Lower leg skin (tissue), 3 donors: ENCODE results near the gene LRP1.

Experiments
- CTCF ChIP-seq, 3 donors: fragments of 450-650 bp; IDR thresholded peaks; one replicate each; pipeline ENCODE4 v1.5.1; 2016; ENCODE audit warnings: antibody characterized with exemption in 3 of 3, mild to moderate bottlenecking in 3 of 3, moderate library complexity in 2 of 3
- POLR2A ChIP-seq, 2 donors: fragments of 450-650 bp; IDR thresholded peaks; one replicate each; pipeline ENCODE4 v1.6.1; 2016 to 2017; ENCODE audit warnings: antibody characterized with exemption in 2 of 2, mild to moderate bottlenecking in 1 of 2, moderate library complexity in 1 of 2

- no peak for TF ChIP-seq CTCF (IDR thresholded peaks at IDR 0.05)
- no peak for TF ChIP-seq POLR2A (IDR thresholded peaks at IDR 0.05)
These were observed 55.8 kb downstream of the LRP1 start for GRCh38 chr12:57183939-57184725.
